Uterus (tissue), 2 donors: ENCODE results near the gene CAMK2B.

Experiments used
- CTCF ChIP-seq, 4 experiments: fragments of 200-600 bp in 2 of 4; fragments of 450-650 bp in 2 of 4; sonication (generic) in 2 of 4; IDR thresholded peaks; one replicate each; pipeline ENCODE4 v1.5.1; 2016 to 2019; ENCODE audit warnings: antibody characterized with exemption in 4 of 4, mild to moderate bottlenecking in 2 of 4, moderate library complexity in 1 of 4
- POLR2A ChIP-seq, 2 donors: fragments of 450-650 bp; IDR thresholded peaks; one replicate each; pipeline ENCODE4 v1.6.1; 2016; ENCODE audit warnings: antibody characterized with exemption in 2 of 2, mild to moderate bottlenecking in 1 of 2, moderate library complexity in 1 of 2

GRCh38 chr7:44368885-44369284 is 43.5 kb upstream of the CAMK2B start:
- no peak for TF ChIP-seq POLR2A (IDR thresholded peaks at IDR 0.05)
- TF ChIP-seq CTCF (IDR thresholded peaks at IDR 0.05): no peak
